Myocyte (in vitro differentiated cells): ENCODE results near the gene RABGAP1L. TPM values are rescaled to one million over a fixed set of nuclear protein-coding genes. Genes with fewer than 3 reads are reported as not detected.
"Not testable (repeated sequence)": the region's sequence is repeated elsewhere in the genome, so short reads cannot be mapped to it uniquely, and the experiment has no call there.

Experiments used
- DNase-seq: peaks from one replicate; pipeline ENCODE4 v3.0.0-alpha.2; 2012; ENCODE audit warnings: low read depth
- total RNA-seq: library from RNA; depleted of rRNA; stranded (reverse); fragments of >200 nt; gene quantifications from 2 replicates; pipeline ENCODE4 v1.2.3, GENCODE V29; 2014

The RABGAP1L gene
- total RNA-seq, 1 donor from 2014 or later = 12.9 TPM

GRCh38 chr1:174556392-174556791 lies 397.1 kb downstream of the RABGAP1L start:
- peak; percentile 30 for DNase-seq

DNA sequence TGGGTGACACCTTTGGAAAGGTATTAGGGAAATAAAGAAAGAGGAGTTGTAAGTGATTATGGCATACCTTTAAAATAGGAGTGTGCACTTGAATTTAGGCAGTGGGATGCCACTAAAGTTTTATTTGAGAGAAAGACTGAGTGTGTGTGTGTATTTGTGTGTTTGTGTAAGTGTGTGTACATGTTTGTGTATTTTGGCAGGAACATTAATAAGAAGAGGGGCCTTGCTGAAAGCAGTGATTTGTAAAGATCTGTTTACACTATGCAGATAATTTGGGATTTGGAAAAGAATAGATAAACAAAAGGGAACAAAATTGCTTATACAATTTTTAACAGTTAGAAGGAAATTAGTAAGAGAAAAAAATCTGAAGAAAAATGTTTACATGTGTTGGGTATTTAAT lies 409.2 kb downstream of the RABGAP1L start:
- no peak for DNase-seq

GRCh38 chr1:174569240-174569639 lies 409.9 kb downstream of the RABGAP1L start:
- no peak for DNase-seq

DNA sequence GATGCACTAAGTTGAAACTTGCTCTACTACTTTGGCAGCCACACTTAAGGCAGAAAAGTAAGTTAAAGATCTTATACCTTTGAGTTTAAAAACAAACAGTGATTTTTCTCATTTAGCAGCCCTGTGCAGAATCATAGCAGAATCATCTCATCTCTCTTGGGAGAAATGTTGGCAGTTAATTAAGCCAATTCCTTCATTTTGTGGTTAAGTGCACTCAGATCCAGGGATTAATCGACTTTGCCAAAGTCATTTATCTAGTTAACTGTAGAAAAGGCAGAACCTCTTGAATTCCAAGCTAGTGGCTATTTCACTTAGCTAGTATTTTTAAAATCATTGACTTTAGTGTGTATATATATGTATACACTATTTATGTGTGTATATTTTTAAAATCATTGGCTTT lies 413.5 kb downstream of the RABGAP1L start:
- DNase-seq = no peak

- peak; percentile 6 for DNase-seq
These were observed 416.8 kb downstream of the RABGAP1L start for GRCh38 chr1:174576120-174576519.

GRCh38 chr1:174577681-174578080 lies 418.4 kb downstream of the RABGAP1L start:
- DNase-seq = no peak

DNA sequence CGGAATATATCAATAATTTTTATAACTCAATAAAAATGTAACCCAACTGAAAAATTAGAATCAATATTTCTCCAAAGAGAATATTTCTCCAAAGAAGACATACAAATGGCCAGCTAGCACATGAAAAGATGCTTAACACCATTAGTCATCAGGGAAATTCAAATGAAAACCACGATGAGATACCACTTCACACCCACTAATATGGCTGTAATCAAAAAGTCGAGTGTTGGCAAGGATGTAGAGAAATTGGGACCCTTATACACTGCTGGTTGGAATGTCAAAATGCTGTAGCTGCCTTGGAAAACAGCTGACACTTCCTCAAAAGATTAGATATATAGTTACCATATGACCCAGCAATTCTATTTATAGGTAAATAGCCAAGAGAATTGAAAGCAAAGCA lies 421.5 kb downstream of the RABGAP1L start:
- DNase-seq = no peak

GRCh38 chr1:174583316-174583715 lies 424.0 kb downstream of the RABGAP1L start:
- no peak for DNase-seq

DNA sequence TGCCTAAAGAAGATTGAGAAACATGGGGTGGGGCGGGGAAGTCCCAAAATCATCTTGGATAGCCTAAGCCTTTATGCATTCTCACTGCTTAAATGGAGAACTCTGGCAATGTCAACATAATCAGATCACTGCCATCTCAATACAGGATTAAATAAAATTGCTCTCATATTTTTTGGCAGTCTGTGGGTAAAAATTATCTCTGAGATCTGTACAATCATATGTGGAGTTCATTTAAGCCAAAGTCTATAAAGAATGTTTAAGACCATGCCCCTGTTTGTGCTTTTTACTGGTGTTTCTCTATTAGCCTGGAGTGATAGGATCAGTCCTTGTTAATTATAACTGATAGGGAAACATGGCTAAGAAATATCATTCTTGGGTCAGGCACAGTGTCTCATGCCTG lies 424.8 kb downstream of the RABGAP1L start:
- no peak for DNase-seq

- DNase-seq = not testable (repeated sequence)
These were observed 429.3 kb downstream of the RABGAP1L start for GRCh38 chr1:174588618-174589017.

- no peak for DNase-seq
These were observed 445.9 kb downstream of the RABGAP1L start for GRCh38 chr1:174605198-174605597.

GRCh38 chr1:174606471-174606870 lies 447.2 kb downstream of the RABGAP1L start:
- DNase-seq = no peak

DNA sequence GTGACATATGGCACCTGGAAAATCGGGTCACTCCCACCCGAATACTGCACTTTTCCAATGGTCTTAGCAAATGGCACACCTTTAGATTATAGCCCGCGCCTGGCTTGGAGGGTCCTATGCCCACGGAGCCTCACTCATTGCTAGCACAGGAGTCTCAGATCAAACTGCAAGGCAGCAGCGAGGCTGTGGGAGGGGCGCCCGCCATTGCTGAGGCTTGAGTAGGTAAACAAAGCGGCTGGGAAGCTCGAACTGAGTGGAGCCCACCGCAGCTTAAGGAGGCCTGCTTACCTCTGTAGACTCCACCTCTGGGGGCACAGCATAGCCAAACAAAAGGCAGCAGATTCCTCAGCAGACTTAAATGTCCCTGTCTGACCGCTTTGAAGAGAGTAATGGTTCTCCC lies 458.6 kb downstream of the RABGAP1L start:
- DNase-seq = not testable (repeated sequence)

DNA sequence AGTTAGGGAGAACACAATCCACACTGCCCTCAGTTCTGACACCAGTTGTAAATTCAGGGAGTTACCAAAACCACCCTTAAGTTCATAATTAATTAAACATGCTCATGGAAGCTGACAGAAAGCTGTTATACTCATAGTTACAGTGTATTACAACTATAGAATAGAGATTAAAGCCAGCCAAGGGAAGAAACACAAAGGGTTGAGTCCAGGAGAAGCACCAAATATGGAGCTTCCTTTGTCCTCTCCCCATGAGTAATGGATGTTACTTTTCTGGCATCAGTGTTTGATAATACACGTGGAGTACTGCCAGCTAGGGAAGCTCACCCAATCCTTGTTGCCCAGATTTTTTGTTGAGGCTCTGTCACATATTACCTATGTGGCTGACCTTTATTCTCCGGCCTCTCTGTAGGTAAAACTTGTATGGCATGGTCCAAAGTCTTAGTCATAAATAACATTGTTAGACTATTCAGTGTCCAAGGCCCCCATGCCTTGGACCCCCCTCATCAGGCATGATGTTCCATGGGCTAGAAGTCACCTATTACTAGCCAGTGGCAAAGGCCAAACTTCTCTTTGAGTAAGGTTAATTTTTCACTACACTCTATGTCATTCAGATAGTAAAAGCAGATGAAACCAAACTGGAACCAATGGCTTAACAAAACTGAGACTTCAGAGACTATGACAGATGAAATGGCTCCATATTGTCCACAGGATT lies 464.2 kb downstream of the RABGAP1L start:
- no peak for DNase-seq

DNA sequence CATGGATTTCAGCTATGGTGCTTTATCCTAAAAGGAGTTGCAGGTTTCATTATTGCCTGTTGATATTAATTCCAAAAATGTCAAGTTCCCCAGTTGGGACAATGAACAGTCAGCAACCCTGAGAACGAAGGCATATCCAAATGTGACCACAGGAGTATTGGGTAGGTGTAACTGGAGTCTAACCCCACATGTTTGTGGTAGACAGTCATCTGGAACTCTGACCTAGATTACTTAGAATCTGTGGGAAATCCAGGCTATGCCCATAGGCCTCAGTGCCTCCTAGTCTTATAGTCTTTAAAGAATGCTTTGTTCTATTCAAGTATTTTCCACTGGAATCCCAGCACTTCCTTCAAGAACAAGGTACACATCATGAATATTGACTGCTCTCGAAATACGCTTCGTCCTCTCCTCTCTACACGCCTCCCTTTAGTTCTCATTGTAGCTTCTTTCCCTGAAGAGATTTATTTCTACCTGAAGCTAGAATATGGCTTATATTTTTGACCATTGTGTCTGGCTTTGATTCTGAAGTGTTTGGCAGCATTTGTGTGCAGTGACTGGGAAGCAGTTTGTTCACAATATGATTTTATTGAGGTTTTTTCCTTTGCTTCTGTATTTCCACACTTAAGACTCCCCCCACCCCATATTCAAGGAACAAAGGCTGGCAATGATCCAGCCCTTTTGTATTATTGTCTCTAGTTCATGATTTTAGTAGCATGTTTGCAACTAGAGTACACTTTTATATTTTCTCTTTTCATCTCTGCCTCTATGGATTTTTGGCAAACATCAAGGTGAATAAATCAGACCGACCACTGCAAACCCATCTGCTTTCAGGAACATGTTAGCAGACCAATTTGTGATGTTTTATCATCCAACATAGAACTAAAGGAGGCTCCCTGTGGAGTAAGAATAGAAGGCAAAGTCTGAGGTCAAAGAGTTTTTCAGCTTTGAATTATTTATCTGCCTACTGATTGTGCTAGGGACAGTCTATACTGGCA lies 467.0 kb downstream of the RABGAP1L start:
- DNase-seq = peak; percentile 49

DNA sequence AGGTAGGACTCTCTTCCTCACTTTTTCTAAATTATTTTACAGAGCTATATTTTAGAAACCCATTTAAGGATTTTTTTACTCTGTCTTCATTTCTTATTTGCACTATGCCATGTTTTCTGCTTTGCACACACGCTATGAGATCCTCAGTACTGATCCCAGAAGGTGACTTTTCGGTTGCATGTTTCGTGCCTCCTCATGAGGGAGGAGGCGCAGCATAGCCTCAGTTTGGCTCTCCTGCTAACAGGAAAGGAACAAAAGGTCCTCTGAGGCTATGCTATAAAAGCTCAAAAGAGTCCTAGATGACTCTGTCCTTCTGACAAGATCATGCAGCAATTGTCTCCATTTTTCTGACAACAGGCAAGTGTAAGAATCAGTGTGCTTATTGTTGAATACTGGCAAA lies 478.2 kb downstream of the RABGAP1L start:
- DNase-seq = no peak

DNA sequence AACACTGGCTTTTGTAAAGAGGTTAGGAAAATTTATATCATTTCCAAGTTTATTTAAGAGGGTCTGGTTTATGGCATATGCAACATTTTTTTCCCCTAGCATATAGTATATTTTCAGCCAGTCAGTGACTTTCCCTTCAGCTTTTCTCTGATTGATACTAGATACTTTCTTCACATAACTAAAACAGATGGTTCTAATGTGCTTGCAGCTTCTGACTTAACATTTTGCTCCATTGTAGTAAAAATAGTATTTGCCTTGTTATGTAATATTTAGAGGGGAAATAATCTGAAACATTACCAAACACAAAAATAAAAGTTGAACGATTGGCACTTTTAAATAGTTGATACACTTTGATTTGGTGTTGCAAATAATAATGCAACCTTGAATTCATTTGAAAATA lies 480.1 kb downstream of the RABGAP1L start:
- no peak for DNase-seq

GRCh38 chr1:174640783-174641182 lies 481.5 kb downstream of the RABGAP1L start:
- no peak for DNase-seq

- DNase-seq = no peak
These were observed 483.1 kb downstream of the RABGAP1L start for GRCh38 chr1:174642393-174642792.

GRCh38 chr1:174643206-174643605 lies 483.9 kb downstream of the RABGAP1L start:
- no peak for DNase-seq

DNA sequence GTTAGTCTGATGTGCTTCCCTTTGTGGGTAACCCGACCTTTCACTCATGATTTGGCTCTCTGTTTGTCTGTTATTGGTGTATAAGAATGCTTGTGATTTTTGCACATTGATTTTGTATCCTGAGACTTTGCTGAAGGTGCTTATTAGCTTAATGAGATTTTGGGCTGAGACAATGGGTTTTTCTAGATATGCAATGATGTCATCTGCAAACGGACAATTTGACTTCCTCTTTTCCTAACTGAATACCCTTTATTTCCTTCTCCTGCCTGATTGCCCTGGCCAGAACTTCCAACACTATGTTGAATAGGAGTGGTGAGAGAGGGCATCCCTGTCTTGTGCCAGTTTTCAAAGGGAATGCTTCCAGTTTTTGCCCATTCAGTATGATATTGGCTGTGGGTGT lies 490.3 kb downstream of the RABGAP1L start:
- not testable (repeated sequence) for DNase-seq

- no peak for DNase-seq
These were observed 493.4 kb downstream of the RABGAP1L start for GRCh38 chr1:174652569-174653280.
